Stimulated activated CD8-positive, alpha-beta memory T cell treated with anti-CD3 and anti-CD28 coated beads, Interleukin-2, amount 100 ng/mL, for 48 hours (primary cell): Measurements from ENCODE around the gene SLFN13.
"Not testable (repeated sequence)": the region's sequence is repeated elsewhere in the genome, so short reads cannot be mapped to it uniquely, and the experiment has no call there.

Experiments used
- DNase-seq, 2 donors: peaks; one replicate each; pipeline ENCODE4 v3.0.0-alpha.2; 2020; ENCODE audit warnings: low read depth in 2 of 2

The SLFN13 gene

GRCh38 chr17:35432176-35433074 lies 16.1 kb downstream of the SLFN13 start, which contains the start of gene SLFN12:
Gene SLFN12, minus strand, starts transcription at chr17:35432500. Its CDS starts 9,472 bp downstream, at chr17:35423028.
- DNase-seq: no peak

GRCh38 chr17:35429702-35430101 lies 18.9 kb downstream of the SLFN13 start:
- no peak for DNase-seq

GRCh38 chr17:35428229-35428628 lies 20.3 kb downstream of the SLFN13 start:
- DNase-seq: no peak

DNA sequence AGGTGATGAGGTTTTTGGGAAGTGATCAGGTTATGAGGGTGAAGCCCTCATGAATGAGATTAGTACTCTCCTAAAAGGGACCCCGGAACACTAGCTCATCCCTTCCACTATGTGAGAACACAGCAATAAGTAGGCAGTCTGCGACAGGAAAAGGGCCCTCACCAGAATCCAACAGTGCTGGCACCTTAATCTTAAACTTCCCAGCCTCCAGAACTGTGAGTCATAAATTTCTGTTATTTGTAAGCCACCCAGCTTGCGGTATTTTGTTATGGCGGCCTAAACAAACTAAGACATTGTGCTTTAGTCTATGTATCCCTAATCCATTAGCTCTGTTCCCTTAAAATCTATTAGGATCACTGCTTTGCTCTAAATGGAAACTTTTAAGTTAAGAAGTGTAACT lies 24.8 kb downstream of the SLFN13 start:
- DNase-seq: no peak

GRCh38 chr17:35421069-35421468 lies 27.5 kb downstream of the SLFN13 start:
- DNase-seq: not testable (repeated sequence)

- DNase-seq: no peak
Measured at GRCh38 chr17:35416659-35417058, 31.9 kb downstream of the SLFN13 start.

DNA sequence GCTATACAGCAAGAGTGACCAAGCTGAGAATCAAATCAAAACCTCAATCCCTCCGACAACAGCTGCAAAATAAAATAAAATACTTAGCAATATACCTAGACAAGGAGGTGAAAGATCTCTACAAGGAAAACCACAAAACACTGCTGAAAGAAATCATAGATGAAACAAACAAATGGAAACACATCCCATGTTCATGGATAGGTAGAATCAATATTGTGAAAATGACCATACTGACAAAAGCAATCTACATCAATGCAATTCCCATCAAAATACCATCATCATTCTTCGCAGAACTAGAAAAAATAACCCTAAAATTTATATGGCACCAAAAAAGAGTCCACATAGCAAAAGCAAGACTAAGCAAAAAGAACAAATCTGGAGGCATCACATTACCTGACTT lies 33.9 kb downstream of the SLFN13 start:
- DNase-seq: not testable (repeated sequence)

- no peak for DNase-seq
Measured at GRCh38 chr17:35414247-35414646, 34.3 kb downstream of the SLFN13 start.

GRCh38 chr17:35407531-35407930 lies 41.0 kb downstream of the SLFN13 start:
- DNase-seq: no peak

- no peak for DNase-seq
Measured at GRCh38 chr17:35406568-35406967, 42.0 kb downstream of the SLFN13 start.

- DNase-seq: no peak
Measured at GRCh38 chr17:35404360-35404759, 44.2 kb downstream of the SLFN13 start.

GRCh38 chr17:35393783-35394182 lies 54.8 kb downstream of the SLFN13 start:
- DNase-seq: not testable (repeated sequence)

- DNase-seq: no peak
Measured at GRCh38 chr17:35390663-35391062, 57.9 kb downstream of the SLFN13 start.

DNA sequence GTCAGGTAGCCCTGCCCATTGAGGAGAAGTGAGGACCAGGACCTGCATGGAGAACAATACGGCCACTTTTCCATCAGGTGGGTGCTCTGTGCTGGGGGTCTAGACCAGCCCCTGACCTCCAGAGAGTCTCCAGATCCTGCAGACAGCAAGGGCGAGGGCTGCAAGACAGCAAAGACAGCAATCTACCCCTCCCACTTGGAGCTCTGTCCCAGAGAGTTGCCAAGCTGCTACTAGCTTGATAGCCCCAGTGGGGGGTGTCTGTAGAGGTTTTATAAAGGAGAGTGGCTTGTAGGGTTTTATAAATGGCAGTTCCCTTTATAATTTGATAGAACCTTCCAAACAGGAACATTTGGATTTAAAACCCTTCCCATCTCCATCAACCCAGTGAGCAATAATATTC lies 58.4 kb downstream of the SLFN13 start:
- DNase-seq: no peak

GRCh38 chr17:35387496-35387895 lies 61.1 kb downstream of the SLFN13 start:
- DNase-seq: no peak
